ENCODE data around the gene GNAQ. TPM values are rescaled to one million over a fixed set of nuclear protein-coding genes. Genes with fewer than 3 reads are reported as not detected.

GNAQ gene
- total and polyA plus RNA-seq, 10 donors: 4.4 to 52.3 (median 31.2) TPM

GRCh38 chr9:77802515-77803293, 228.9 kb downstream of the GNAQ start:
- DNase-seq: no peak
- Histone ChIP-seq H3K27ac (no peak overlapping the region), H3K27me3 (replicated peaks in 1 of 7) (no peaks in the 10 kb centered on the region), H3K4me1 (peaks cover 0 to 32% (median 0%) of the 10 kb centered on the region in 6 donors), H3K4me3 (no peak overlapping the region), H3K9me3 (no peaks in the 10 kb centered on the region), H3K36me3 (no peaks in the 10 kb centered on the region)
- TF ChIP-seq POLR2AphosphoS5 (IDR thresholded peaks at IDR 0.05) (no peak), POLR2A (IDR thresholded peaks at IDR 0.05) (no peak)
- TF ChIP-seq, protein P1, sequence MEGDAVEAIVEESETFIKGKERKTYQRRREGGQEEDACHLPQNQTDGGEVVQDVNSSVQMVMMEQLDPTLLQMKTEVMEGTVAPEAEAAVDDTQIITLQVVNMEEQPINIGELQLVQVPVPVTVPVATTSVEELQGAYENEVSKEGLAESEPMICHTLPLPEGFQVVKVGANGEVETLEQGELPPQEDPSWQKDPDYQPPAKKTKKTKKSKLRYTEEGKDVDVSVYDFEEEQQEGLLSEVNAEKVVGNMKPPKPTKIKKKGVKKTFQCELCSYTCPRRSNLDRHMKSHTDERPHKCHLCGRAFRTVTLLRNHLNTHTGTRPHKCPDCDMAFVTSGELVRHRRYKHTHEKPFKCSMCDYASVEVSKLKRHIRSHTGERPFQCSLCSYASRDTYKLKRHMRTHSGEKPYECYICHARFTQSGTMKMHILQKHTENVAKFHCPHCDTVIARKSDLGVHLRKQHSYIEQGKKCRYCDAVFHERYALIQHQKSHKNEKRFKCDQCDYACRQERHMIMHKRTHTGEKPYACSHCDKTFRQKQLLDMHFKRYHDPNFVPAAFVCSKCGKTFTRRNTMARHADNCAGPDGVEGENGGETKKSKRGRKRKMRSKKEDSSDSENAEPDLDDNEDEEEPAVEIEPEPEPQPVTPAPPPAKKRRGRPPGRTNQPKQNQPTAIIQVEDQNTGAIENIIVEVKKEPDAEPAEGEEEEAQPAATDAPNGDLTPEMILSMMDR (IDR thresholded peaks at IDR 0.05 in 8 of 11, conservative IDR thresholded peaks at IDR 0.05 in 3 of 11): no peak
- intact Hi-C loops (cut with DNase I; ENCODE audit: low total_unique reads): no loop called here
- 85 to 95% (median 90%) methylated on average over 7 of the region's 7 CpGs for WGBS, 5 donors

GRCh38 chr9:77802064-77802463, 229.5 kb downstream of the GNAQ start:
- Histone ChIP-seq H3K27me3 (replicated peaks in 1 of 7) (no peaks in the 10 kb centered on the region), H3K36me3 (no peaks in the 10 kb centered on the region), H3K9me3 (no peaks in the 10 kb centered on the region), H3K4me3 (no peak overlapping the region), H3K4me1 (peaks cover 0 to 29% (median 0%) of the 10 kb centered on the region in 6 donors), H3K27ac (no peak overlapping the region)
- 94 to 98% (median 97%) methylated on average over 3 of the region's 3 CpGs for whole genome bisulfite sequencing, 5 donors
- DNase-seq: no peak
- TF ChIP-seq POLR2A (IDR thresholded peaks at IDR 0.05): no peak
- no peak for TF ChIP-seq POLR2AphosphoS5 (IDR thresholded peaks at IDR 0.05)
- TF ChIP-seq, protein P1 (IDR thresholded peaks at IDR 0.05 in 8 of 11, conservative IDR thresholded peaks at IDR 0.05 in 3 of 11): no peak
- intact Hi-C loops (cut with DNase I; ENCODE audit: low total_unique reads): no loop called here

GRCh38 chr9:77800924-77801551, 230.6 kb downstream of the GNAQ start:
- TF ChIP-seq, protein P1 (IDR thresholded peaks at IDR 0.05 in 8 of 11, conservative IDR thresholded peaks at IDR 0.05 in 3 of 11): no peak
- TF ChIP-seq POLR2AphosphoS5 (IDR thresholded peaks at IDR 0.05) (no peak), POLR2A (IDR thresholded peaks at IDR 0.05) (no peak)
- Histone ChIP-seq H3K36me3 (no peaks in the 10 kb centered on the region), H3K4me3 (no peak overlapping the region), H3K4me1 (peaks cover 0 to 31% (median 0%) of the 10 kb centered on the region in 6 donors), H3K9me3 (no peaks in the 10 kb centered on the region), H3K27me3 (replicated peaks in 1 of 7) (no peaks in the 10 kb centered on the region), H3K27ac (no peak overlapping the region)
- no peak for DNase-seq
- WGBS, 5 donors: 88 to 95% (median 93%) methylated on average over 3 of the region's 3 CpGs
- intact Hi-C loops (cut with DNase I; ENCODE audit: low total_unique reads): no loop called here

DNA sequence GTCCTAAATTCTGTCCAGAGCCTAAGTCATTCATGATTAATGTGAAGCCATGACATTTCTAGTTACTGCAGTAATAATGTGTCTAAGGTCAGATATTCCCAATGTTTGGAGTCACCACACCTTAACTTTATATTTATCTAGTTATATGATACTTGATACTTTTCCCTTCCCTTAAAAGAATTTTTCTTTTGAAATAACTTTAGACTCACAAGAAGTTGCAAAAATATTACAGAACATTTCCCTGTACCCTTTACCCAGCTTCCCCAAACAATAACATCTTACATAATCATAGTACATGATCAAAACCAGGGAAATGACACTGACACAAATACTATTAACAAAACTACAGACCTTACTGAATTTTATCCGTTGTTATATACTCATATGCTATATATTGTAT, 233.5 kb downstream of the GNAQ start:
- no peak for DNase-seq
- intact Hi-C loops (cut with DNase I; ENCODE audit: low total_unique reads): no loop called here
- no peak overlapping the region for H3K4me3 ChIP-seq
- H3K27ac ChIP-seq: peak overlapping the region in 5 of 8 donors; percentile 5 to 75 (median 72)
- H3K36me3 ChIP-seq: peaks cover 0 to under 1% (median 0%) of the 10 kb centered on the region in 6 donors
- TF ChIP-seq, protein P1 (IDR thresholded peaks at IDR 0.05 in 8 of 11, conservative IDR thresholded peaks at IDR 0.05 in 3 of 11): no peak
- TF ChIP-seq POLR2A (IDR thresholded peaks at IDR 0.05) (no peak), POLR2AphosphoS5 (IDR thresholded peaks at IDR 0.05) (no peak)
- peaks cover 0 to 32% (median 0%) of the 10 kb centered on the region in 6 donors for H3K4me1 ChIP-seq
- no peaks in the 10 kb centered on the region for H3K9me3 ChIP-seq
- H3K27me3 ChIP-seq (replicated peaks in 1 of 7): no peaks in the 10 kb centered on the region
- 56 to 96% (median 77%) methylated on average over 1 of the region's 1 CpG for WGBS, 5 donors
